C4-2B (cell line): ENCODE measurements around the gene ALS2CL.

Source experiments
- H3K27ac ChIP-seq: fragments of 450-650 bp; 2 replicates; pipeline ENCODE4 v1.5.1; 2017
- CTCF ChIP-seq: fragments of 450-650 bp; conservative IDR thresholded peaks from 2 replicates; pipeline ENCODE4 v1.5.1; 2017; ENCODE audit warnings: mild to moderate bottlenecking
- ZFX ChIP-seq: fragments of 450-650 bp; IDR thresholded peaks from 2 replicates; pipeline ENCODE4 v1.6.1; 2017

ALS2CL gene

DNA sequence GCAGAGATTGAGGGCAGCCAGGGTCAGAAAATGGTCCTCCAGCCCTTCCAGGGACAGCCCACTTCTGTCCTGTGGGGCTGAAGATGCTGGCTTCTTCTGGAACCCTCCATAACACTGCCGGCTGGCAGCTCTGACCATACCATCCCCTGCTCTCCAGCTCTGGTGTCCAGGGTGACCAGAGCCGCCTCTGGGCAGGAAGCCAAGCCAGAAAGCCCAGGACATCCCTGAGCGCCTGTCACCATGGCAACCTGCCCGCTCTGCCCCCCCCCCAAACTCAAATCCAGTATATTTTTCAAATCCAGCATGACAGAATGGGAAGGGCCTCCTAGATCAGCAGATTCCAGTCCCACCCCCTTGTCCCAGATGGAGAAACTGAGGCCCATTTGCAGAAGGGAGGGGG lies 7.3 kb upstream of the ALS2CL start:
- TF ChIP-seq CTCF = no peak
- no peak overlapping the region for H3K27ac ChIP-seq

DNA sequence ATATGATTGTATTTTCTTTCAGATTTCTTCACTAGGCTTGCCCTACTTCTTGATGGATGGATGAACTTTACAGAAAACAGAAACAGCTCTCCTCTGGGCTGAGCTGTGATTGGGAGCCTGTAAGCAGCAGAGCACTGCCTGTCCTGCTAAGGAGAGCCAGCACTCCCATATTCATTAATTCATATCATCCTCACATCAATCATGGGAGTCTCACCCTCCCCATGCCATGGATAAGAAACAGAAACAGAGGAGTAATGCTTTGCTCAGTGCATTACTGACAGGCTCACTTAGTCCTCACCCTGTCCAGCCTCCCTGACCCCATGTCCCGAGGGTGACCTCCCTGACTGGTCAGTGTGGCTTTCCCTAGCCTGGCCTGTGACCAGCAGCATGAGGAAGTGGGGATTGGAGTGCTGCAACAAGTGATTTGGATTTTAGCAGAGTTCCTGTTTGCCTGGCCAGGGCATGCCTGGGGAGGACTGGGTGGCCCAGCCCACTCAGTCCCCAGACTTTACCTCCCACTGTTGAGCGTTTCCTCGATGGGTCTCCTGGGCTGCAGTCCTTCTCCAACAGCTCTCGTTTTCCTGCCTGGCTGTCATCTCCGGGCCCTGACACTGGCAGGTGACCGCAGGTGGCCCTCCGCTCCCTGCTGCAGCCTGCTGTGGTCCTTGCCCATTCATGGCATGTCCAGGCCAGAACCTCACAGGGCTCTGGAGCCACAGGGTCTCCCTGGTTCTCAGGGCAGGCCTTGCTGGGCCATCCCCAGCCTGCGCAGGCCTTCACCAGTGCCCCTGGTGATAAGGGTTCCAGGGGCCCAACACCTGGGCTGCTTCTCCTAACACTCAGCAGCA lies 6.4 kb upstream of the ALS2CL start:
- no peak overlapping the region for H3K27ac ChIP-seq
- TF ChIP-seq CTCF (no peak), ZFX (no peak)

DNA sequence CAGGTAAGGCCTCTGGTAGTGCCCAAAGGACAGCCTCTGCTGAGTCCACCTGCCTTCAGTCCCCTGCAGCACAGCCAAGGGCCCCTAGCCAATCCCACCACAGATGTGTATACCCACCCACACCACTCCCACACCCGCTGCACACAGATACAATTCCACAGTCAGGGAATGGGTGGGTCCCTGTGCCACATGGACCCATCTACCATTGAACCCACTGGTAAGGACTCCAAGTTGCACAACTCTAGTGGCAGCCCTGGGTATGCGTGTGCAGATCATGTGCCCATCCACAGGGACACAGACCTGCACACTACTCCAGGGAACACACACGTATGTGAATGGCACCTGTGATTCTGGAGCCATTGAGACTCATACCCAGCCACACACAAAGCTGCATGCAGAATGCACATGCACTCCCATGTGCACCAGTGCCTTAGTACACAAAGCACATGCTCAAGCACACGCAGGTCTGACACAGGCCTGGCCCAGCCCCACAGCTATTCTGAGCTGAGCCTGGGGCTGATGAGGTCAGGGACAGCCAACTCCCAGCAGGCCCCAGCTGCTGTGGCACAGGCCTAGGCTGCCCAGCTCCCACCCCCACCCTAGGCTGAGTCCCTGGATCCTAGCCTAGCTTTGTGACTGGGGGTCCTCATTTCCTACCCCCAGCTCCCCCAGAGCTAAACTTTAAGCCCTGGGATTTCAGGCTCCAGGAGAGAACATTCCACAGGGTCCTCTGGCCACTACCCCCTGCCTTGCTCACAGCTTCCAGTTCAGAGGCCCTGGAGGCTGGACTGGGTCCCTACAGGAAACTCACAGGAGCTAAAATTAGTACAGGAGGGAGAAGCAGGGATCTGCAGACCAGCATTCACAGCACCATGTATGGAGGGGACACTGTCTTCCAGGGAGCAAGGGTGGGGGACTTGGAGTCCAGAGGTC lies 2.7 kb upstream of the ALS2CL start:
- no peak overlapping the region for H3K27ac ChIP-seq
- TF ChIP-seq CTCF = no peak
- TF ChIP-seq ZFX = no peak

GRCh38 chr3:46695177-46695961 lies 1.9 kb upstream of the ALS2CL start:
- TF ChIP-seq ZFX = no peak
- peak; percentile 42; the same call in 1 of the 2 replicates for TF ChIP-seq CTCF
- H3K27ac ChIP-seq = no peak overlapping the region

DNA sequence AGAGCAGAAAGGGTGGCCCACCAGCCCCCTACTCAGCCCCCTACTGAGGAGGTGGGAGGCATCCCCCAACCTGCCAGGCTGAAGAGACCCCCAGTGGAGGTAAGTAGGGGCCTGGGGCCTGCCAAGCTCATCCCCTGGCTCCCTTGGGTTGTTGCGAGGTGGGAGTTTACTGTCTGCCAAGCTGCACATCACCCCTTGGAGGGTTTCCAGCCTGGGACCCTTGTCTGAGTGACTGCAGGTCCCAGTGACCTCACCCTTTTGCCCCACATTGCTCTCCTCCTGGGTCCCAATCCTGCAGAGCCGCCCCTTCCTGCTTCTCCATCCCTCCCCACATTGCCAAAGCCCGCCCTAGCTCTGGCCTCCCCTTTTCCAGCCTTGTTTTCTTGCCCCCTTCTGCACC lies 1.0 kb upstream of the ALS2CL start:
- no peak overlapping the region for H3K27ac ChIP-seq
- TF ChIP-seq ZFX (no peak), CTCF (no peak)

GRCh38 chr3:46693892-46694226 lies 380 bp upstream of the ALS2CL start:
- TF ChIP-seq CTCF (no peak), ZFX (no peak)
- peak overlapping the region; percentile 62; the same call in 1 of the 2 replicates for H3K27ac ChIP-seq
